Activated T-cell treated with anti-CD3 and anti-CD28 coated beads, Interleukin-2, amount 50 U/mL, for 4 hours (primary cell): ENCODE measurements around the gene TCP1. TPM values are rescaled to one million over a fixed set of nuclear protein-coding genes. Genes with fewer than 3 reads are reported as not detected.

Experiments used
- ATAC-seq, 2 donors: fragments of 200-7000 bp; cut with Tn5 transposase; one replicate each; pipeline ENCODE4 v1.10.0; 2021
- DNase-seq: peaks from one replicate; pipeline ENCODE4 v3.0.0-alpha.2; 2020
- H3K27me3 Mint-ChIP-seq: one replicate; pipeline ENCODE4 v1.8.0; 2021; ENCODE audit warnings: low read depth, mixed read lengths
- H3K36me3 Mint-ChIP-seq: one replicate; pipeline ENCODE4 v1.8.0; 2022; ENCODE audit warnings: mixed read lengths; ENCODE audit not compliant: insufficient read depth
- H3K4me1 Mint-ChIP-seq: one replicate; pipeline ENCODE4 v1.8.0; 2021; ENCODE audit warnings: low read depth, mixed read lengths
- H3K4me3 Mint-ChIP-seq: one replicate; pipeline ENCODE4 v1.8.0; 2021; ENCODE audit warnings: mild to moderate bottlenecking, moderate library complexity, mixed read lengths
- H3K9me3 Mint-ChIP-seq: one replicate; pipeline ENCODE4 v1.8.0; 2021; ENCODE audit warnings: mixed read lengths
- total RNA-seq, 3 donors: library from RNA; stranded (reverse); gene quantifications; one replicate each; pipeline ENCODE4 v1.2.1, GENCODE V29; 2021

TCP1 gene
- total RNA-seq, 3 donors from 2014 or later, result 623 to 691 (median 686) TPM

DNA sequence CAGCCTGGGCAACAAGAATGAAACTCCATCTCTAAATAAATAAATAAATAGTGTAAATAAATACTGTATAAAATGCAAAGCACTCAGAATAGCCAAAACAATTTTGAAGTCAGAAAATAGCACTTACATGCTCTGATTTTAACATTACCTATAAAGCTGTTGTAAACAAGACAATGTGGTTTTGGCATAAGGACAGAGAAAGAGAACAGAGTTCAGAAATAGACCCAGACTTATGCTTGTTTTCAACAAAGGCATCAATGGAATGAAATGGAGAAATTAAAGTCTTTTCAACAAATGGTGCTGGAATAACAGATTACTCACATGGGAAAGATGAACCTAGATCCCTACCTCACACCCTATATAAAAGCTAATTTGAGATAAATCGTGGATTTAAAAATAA lies 17.2 kb downstream of the TCP1 start:
- no peaks in the 10 kb centered on the region for H3K27me3 Mint-ChIP-seq
- peaks cover 40% of the 10 kb centered on the region for H3K36me3 Mint-ChIP-seq
- H3K4me3 Mint-ChIP-seq, result no peak overlapping the region
- no peaks in the 10 kb centered on the region for H3K4me1 Mint-ChIP-seq
- DNase-seq, result no peak
- ATAC-seq, result no peak
- no peaks in the 10 kb centered on the region for H3K9me3 Mint-ChIP-seq

DNA sequence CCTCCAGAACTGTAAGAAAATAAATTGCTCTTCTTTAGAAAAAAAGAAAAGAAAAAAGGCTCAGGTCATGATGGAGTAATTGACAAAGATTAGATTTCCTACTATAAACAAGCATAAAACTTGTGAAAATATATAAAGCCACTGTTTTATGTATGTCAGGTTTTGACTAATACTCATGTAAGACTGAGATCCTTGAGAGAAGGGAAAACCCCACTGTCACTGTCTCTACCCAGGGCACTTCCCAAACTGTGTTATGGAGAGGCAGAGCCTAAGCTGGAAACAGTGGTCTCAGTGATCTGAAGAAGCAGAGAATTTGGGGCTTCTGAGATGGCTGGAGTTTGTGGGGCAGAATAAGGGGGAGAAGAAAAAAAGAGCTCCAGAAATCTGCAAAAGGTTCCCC lies 19.9 kb downstream of the TCP1 start:
- no peaks in the 10 kb centered on the region for H3K9me3 Mint-ChIP-seq
- H3K4me1 Mint-ChIP-seq, result no peaks in the 10 kb centered on the region
- H3K36me3 Mint-ChIP-seq, result peaks cover 37% of the 10 kb centered on the region
- DNase-seq (no peak), ATAC-seq (no peak)
- H3K4me3 Mint-ChIP-seq, result no peak overlapping the region
- H3K27me3 Mint-ChIP-seq, result no peaks in the 10 kb centered on the region

DNA sequence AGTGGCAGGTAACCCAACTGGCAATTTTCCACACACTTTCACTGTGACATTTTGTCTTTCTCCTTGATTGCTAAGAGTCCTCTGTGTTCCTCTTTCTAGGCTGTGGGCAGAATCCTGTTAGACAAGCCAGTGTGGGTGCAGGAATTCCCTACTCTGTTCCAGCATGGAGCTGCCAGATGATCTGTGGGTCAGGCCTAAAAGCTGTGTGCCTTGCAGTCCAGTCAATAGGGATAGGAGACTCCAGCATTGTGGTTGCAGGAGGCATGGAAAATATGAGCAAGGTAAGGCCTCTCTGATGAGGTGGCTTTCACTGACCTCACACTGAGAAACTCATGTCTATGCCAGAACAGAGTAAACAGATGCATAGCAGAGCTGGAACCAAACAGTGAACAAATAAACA lies 22.5 kb downstream of the TCP1 start:
- Mint-ChIP-seq H3K4me3 (no peak overlapping the region), H3K9me3 (no peaks in the 10 kb centered on the region), H3K27me3 (no peaks in the 10 kb centered on the region), H3K4me1 (peaks cover 10% of the 10 kb centered on the region), H3K36me3 (peaks cover 37% of the 10 kb centered on the region)
- DNase-seq (no peak), ATAC-seq (no peak)

DNA sequence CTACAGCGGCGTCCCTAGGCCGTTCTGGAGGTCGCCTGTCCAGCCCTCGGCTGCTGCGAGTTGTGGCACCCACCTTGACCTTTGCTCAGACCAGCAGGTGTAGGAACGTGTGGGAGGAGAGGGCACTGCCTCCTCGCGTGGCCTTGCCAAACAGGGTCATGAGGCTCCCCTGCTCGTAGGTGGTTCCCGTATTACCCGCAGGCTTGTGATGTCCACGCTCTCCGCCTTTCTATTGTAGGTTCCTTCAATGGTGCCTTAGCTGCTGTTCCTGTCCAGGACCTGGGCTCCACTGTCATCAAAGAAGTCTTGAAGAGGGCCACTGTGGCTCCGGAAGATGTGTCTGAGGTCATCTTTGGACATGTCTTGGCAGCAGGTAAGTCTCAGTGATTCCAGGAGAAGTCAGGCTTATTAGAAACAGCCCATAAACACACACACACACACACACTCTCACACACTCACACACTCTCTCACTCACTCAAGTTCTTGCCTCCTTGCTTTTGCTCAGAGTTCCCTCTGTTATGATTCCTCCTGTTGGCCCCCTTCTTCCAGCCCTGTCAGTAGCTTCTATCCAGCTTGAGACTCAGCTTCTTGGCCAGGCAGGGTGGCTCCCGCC lies 26.6 kb downstream of the TCP1 start:
- H3K4me1 Mint-ChIP-seq, result peaks cover 27% of the 10 kb centered on the region
- peaks cover 20% of the 10 kb centered on the region for H3K36me3 Mint-ChIP-seq
- no peaks in the 10 kb centered on the region for H3K9me3 Mint-ChIP-seq
- no peaks in the 10 kb centered on the region for H3K27me3 Mint-ChIP-seq
- ATAC-seq (no peak), DNase-seq (no peak)
- H3K4me3 Mint-ChIP-seq, result peak overlapping the region; percentile 92

DNA sequence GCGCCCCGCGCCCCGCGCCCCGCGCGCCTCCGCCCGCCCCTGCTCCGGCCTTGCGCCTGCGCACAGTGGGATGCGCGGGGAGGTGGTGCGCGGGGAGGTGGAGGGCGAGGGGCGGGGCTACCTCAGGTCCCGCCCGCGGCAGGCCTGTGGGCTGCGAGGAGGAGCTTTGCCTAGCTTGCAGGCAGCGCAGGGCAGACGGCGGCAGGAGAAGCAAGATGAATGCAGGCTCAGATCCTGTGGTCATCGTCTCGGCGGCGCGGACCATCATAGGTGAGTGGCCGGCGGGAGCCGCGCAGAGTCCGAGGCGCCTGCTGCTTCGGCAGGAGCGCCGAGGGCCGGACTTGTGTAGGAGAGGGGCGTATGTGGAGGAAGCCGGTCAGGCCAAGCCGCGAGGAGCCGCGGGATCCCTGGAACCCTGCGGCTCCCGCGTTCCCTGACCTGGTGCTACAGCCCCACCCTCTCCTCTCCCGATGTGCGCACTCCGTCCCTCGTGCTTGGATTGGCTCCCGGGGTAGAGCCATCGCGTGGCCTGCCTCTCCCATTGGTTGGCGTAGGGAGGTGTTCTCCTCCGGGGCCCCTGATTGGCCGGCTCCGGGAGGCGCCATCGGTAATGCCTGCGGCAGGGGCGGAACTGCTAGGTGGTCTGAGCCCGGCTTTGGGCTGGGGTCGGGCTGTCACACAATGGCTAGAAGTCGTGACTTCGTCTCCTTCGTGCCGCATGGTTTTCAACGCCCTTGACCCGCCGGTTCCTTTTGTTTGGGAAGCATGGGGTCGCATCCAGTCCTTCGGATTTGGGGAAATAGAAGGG lies 27.3 kb downstream of the TCP1 start, which contains the start of gene ACAT2:
Gene ACAT2 (plus strand): TSS at position 173 of the 808 bp plus-strand sequence. CDS start 43 bp downstream, at position 216.
- DNase-seq, result peak; percentile 85
- Mint-ChIP-seq H3K27me3 (no peaks in the 10 kb centered on the region), H3K4me3 (peak within 1 kb of the TSS; percentile 92), H3K36me3 (peaks cover 20% of the 10 kb centered on the region), H3K4me1 (peaks cover 28% of the 10 kb centered on the region), H3K9me3 (no peaks in the 10 kb centered on the region)
- ATAC-seq, result peak; percentile 97

DNA sequence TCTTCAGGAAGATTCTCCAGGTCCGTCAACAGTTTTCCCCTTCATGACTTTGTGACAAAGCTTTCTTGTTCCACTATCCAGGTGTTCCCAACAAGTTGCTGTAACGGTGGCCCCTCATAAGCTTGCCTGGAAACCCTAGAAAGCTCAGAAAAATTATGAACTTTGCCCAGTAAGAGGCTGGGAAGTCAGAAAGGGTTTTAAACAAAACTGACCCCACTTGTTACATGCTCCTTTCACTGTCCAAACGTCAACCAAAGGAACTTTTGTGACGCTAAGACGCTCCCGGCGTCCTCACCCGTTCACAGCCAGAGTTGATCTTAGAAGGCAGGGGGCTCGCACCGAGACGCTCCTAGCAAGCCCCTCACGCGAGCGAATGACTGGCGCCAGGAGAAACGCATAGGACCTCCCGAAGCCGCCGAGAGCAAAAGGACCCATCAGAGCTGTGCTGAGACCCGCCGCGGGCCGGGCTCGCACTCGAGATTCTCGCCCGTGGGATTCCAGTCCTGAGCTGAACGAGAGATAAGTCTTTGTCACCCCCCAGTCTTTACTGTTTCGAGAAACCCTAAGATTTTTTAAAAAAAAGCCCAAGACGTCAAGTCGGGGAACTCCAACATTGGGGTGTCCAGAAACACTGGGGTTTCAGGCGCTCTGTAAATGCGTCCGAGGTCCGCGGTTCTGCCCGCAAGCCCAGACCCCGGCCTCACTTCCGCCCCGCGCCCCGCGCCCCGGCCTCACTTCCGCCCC lies 28.1 kb downstream of the TCP1 start:
- Mint-ChIP-seq H3K27me3 (no peaks in the 10 kb centered on the region), H3K9me3 (no peaks in the 10 kb centered on the region), H3K36me3 (peaks cover 17% of the 10 kb centered on the region), H3K4me3 (peak overlapping the region; percentile 92), H3K4me1 (peaks cover 28% of the 10 kb centered on the region)
- ATAC-seq, result peak; percentile 3
- peak; percentile 12 for DNase-seq

DNA sequence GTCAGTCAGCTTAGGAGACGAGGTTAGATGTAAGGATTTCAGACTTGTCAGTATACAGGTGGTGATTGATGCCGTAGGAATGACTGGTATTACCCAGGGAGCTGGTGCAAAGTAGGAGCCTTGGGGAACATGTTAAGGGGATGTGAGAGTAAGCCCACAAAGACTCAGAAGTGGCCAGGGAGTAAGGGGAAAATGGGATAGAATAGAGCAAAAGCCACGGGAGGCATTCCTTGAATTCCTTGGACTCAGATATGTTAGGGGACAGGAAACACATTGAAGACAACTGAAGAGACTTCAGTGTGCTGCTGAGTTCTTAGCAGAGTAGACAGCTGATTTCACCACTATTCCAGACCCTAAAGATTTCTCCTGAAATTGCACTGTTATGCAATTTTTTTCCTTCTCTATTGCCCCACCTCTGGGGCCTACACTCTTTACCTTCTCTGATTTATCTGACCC lies 28.8 kb downstream of the TCP1 start:
- Mint-ChIP-seq H3K36me3 (peaks cover 19% of the 10 kb centered on the region), H3K9me3 (no peaks in the 10 kb centered on the region), H3K4me3 (peak overlapping the region; percentile 92), H3K27me3 (no peaks in the 10 kb centered on the region), H3K4me1 (peaks cover 28% of the 10 kb centered on the region)
- no peak for DNase-seq
- ATAC-seq, result no peak

DNA sequence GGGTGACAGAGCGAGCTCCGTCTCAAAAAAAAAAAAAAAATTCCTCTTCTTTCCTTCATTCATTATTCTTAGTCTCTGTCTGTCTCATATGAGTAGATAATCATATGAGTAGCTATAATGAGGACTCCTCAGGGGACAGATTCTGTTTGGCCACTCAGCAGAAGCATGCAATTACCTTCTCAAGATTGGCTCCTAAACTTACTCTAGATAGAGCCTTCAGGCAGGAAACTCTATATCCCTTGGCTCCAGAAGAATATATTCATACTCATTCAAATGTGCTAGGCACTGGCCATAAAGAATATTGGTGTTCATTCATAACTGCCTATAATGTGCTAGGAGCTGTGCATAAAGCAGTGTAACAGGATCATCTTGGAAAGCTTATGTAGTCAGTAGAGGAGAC lies 29.8 kb downstream of the TCP1 start:
- Mint-ChIP-seq H3K4me1 (peaks cover 30% of the 10 kb centered on the region), H3K4me3 (peak overlapping the region; percentile 29), H3K9me3 (no peaks in the 10 kb centered on the region), H3K27me3 (no peaks in the 10 kb centered on the region), H3K36me3 (peaks cover 25% of the 10 kb centered on the region)
- no peak for ATAC-seq
- DNase-seq, result no peak

DNA sequence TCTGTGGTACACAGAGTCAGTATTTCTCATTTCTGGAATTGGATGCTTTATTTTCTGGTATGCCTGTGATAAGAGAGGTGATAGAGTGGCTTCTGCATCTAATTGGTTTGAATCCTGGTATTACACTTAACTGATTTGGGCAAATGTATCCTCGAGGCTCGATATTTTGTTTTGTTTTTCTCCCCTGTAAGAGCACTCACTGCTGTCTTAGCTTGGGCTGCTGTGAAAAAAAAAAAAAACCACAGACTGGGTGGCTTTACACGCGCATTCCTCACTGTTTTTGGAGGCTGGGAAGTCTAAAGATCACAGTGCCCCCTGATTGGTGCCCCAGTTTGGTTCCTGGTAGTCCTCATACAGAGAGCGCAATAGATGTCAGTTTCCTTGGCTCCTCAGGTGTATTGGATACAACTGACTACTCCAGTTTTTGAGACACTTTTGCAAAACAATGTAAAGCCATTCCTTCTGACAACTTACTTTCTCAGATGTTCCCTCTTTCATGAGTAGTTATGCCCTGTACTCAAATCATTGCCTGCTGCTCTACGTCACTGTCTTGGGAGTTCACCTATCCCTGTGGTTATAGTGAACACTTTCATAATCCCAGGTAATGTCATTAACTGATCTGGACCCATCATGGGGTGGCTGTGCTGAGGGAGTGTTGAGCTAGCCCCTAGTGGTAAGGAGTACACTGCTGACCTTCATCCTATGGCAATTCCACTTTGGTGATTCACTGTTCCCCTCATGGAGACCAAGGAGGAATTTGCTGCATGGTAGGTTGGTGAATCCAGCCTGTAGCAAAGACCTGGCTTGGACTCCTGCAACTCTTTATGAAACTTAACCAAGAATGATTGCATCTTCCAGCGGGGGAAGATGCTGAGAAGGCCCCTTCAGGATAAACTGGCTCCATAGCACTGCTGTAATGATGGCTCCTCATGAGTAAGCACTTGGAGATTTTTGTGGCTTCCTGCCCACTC lies 31.1 kb downstream of the TCP1 start:
- Mint-ChIP-seq H3K36me3 (peaks cover 30% of the 10 kb centered on the region), H3K4me3 (no peak overlapping the region), H3K4me1 (peaks cover 30% of the 10 kb centered on the region), H3K9me3 (no peaks in the 10 kb centered on the region), H3K27me3 (no peaks in the 10 kb centered on the region)
- DNase-seq, result no peak
- ATAC-seq, result no peak

DNA sequence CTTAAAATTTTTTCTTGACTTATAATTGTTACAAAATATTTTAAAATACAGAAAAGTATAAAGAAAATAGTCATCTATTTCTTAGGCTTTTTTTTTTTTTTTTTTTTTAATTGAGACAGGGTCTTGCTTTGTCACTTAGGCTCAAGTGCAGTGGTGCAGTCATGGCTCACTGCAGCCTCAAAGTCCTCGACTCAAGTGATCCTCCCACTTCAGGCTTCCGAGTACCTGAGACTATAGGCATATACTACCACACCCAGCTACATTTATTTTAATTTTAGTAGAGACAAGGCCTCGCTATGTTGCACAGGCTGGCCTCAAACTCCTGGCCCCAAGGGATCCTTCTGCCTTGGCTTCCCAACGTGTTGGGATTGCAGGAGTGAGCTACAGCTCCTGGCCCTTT lies 32.9 kb downstream of the TCP1 start:
- H3K4me1 Mint-ChIP-seq, result peaks cover 20% of the 10 kb centered on the region
- no peak for DNase-seq
- no peaks in the 10 kb centered on the region for H3K27me3 Mint-ChIP-seq
- peaks cover 36% of the 10 kb centered on the region for H3K36me3 Mint-ChIP-seq
- no peak for ATAC-seq
- H3K4me3 Mint-ChIP-seq, result no peak overlapping the region
- no peaks in the 10 kb centered on the region for H3K9me3 Mint-ChIP-seq

DNA sequence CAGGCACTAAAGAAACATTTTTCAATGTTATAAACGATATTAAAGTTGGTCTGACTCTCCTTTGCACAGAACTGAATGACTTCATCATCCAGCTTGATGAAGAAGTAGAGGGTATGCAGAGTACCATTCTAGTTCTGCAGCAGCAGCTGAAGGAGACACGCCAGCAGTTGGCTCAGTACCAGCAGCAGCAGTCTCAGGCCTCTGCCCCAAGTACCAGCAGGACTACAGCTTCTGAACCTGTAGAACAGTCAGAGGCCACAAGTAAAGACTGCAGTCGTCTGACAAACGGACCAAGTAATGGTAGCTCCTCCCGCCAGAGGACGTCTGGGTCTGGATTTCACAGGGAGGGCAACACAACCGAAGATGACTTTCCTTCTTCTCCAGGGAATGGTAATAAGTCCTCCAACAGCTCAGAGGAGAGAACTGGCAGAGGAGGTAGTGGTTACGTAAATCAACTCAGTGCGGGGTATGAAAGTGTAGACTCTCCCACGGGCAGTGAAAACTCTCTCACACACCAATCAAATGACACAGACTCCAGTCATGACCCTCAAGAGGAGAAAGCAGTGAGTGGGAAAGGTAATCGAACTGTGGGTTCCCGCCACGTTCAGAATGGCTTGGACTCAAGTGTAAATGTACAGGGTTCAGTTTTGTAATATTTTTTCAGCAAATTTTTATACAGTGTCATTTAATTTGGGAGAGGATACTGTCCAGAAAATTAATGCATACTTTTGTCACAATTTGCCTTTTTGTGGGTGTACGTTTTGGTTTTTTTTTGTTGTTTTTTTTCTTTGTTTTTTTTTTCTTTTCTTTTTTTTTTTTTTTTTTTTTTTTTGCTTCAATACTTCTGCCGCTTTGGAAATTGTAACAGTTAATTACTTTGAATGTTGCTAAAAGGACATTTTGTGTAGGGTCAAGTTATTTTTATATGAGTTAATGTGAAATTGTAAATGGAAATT lies 34.2 kb downstream of the TCP1 start:
- Mint-ChIP-seq H3K4me1 (peaks cover 10% of the 10 kb centered on the region), H3K27me3 (no peaks in the 10 kb centered on the region), H3K9me3 (no peaks in the 10 kb centered on the region), H3K36me3 (peaks cover 39% of the 10 kb centered on the region), H3K4me3 (no peak overlapping the region)
- ATAC-seq (no peak), DNase-seq (no peak)

DNA sequence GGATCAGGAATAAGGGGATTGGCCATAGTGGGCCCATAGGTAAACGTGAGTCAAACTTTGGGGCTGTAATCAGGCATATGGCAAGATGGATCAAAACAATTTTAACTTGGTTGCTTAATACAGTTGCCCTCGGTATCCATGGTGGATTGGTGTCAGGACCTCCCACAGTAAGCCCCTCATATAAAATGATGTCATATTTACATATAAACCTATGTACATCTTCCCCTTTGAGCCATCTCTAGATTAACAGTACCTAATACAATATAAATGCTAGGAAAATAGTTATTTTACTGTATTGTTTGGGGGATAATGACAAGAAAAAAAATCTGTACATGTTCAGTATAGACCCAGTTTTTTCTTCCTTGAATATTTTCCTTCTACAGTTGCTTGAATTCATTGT lies 35.0 kb downstream of the TCP1 start:
- Mint-ChIP-seq H3K4me1 (peaks cover 5% of the 10 kb centered on the region), H3K36me3 (peaks cover 44% of the 10 kb centered on the region), H3K27me3 (no peaks in the 10 kb centered on the region), H3K9me3 (no peaks in the 10 kb centered on the region), H3K4me3 (no peak overlapping the region)
- ATAC-seq, result no peak
- no peak for DNase-seq
